Measurements from ENCODE around the gene WDR86.

DNA sequence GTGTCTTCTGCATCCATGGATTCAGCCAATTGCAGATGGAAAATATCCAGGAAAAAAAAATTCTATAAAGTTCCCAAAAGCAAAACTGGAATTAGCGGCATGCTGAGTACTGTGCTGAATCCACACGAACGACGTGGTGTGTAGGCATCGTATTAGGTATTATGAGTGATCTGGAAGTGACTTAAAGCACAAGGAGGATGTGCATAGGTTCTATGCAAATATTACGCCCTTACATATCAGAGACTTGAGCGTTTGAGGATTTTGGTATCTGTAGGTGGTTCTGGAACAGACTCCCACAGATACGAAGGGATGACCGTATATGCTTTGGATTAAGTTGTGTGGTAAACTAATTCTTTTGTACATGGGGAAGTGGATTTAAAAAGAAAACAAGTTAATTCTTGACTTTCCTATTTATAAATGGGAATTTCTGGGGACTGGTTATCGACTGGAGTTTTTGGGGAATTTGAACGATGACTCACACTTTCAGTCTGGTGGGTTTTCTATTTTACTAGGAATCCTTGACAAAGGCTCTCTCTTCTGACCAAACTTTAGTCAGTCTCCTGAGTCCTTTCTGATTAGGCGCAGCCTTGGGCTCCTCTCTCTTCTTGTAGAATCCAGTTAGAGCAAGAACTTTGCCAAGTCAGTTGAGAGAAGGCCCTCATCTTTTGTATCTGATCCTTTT lies 73.7 kb downstream of the WDR86 start:
- no peak for TF ChIP-seq POLR2A (IDR thresholded peaks at IDR 0.05; ENCODE audit: low read length)
- TF ChIP-seq E2F6 (IDR thresholded peaks at IDR 0.05; ENCODE audit: borderline replicate concordance, low read depth), result no peak
- no peak for TF ChIP-seq RAD21 (conservative IDR thresholded peaks at IDR 0.05 in 1 of 2, IDR thresholded peaks at IDR 0.05 in 1 of 2)
- TF ChIP-seq CTCF (IDR thresholded peaks at IDR 0.05), result no peak
- TF ChIP-seq, protein P1, sequence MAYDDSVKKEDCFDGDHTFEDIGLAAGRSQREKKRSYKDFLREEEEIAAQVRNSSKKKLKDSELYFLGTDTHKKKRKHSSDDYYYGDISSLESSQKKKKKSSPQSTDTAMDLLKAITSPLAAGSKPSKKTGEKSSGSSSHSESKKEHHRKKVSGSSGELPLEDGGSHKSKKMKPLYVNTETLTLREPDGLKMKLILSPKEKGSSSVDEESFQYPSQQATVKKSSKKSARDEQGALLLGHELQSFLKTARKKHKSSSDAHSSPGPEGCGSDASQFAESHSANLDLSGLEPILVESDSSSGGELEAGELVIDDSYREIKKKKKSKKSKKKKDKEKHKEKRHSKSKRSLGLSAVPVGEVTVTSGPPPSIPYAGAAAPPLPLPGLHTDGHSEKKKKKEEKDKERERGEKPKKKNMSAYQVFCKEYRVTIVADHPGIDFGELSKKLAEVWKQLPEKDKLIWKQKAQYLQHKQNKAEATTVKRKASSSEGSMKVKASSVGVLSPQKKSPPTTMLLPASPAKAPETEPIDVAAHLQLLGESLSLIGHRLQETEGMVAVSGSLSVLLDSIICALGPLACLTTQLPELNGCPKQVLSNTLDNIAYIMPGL (CRISPR knock-in tag; IDR thresholded peaks at IDR 0.05; ENCODE audit: borderline replicate concordance), result no peak
- no peak for TF ChIP-seq KDM5A (IDR thresholded peaks at IDR 0.05)
- no peak for TF ChIP-seq CEBPB (IDR thresholded peaks at IDR 0.05)

All from A549 (cell line).